ENCODE measurements around the gene USP17L18. TPM values are rescaled to one million over a fixed set of nuclear protein-coding genes. Genes with fewer than 3 reads are reported as not detected.

Gene USP17L18
- not detected in 2 replicates for total RNA-seq

GRCh38 chr4:9247953-9248680 lies at the start of gene USP17L18:
Gene USP17L18, plus strand, starts transcription at chr4:9248630. Its CDS starts 0 bp downstream, at chr4:9248630.

GRCh38 chr4:9210357-9210756 lies 38.1 kb upstream of the USP17L18 start, which contains the start of gene USP17L10:
Gene USP17L10, plus strand, starts transcription at chr4:9210657. Its CDS starts 0 bp downstream, at chr4:9210657.

GRCh38 chr4:9215105-9215504 lies 33.3 kb upstream of the USP17L18 start, which contains the start of gene USP17L11:
Gene USP17L11, plus strand, starts transcription at chr4:9215405. Its CDS starts 0 bp downstream, at chr4:9215405.

GRCh38 chr4:9219852-9220251 lies 28.6 kb upstream of the USP17L18 start, which contains the start of gene USP17L12:
Gene USP17L12, plus strand, starts transcription at chr4:9220152. Its CDS starts 0 bp downstream, at chr4:9220152.

GRCh38 chr4:9224596-9224995 lies 23.8 kb upstream of the USP17L18 start, which contains the start of gene USP17L13:
Gene USP17L13, plus strand, starts transcription at chr4:9224896. Its CDS starts 0 bp downstream, at chr4:9224896.

GRCh38 chr4:9234085-9234484 lies 14.3 kb upstream of the USP17L18 start, which contains the start of gene USP17L15:
Gene USP17L15, plus strand, starts transcription at chr4:9234385. Its CDS starts 0 bp downstream, at chr4:9234385.

GRCh38 chr4:9243579-9243978 lies 4.9 kb upstream of the USP17L18 start, which contains the start of gene USP17L17:
Gene USP17L17, plus strand, starts transcription at chr4:9243879. Its CDS starts 0 bp downstream, at chr4:9243879.

GRCh38 chr4:9253078-9253477 lies 4.6 kb downstream of the USP17L18 start, which contains the start of gene USP17L19:
Gene USP17L19, plus strand, starts transcription at chr4:9253378. Its CDS starts 0 bp downstream, at chr4:9253378.

GRCh38 chr4:9257824-9258223 lies 9.4 kb downstream of the USP17L18 start, which contains the start of gene USP17L20:
Gene USP17L20, plus strand, starts transcription at chr4:9258124. Its CDS starts 0 bp downstream, at chr4:9258124.

GRCh38 chr4:9262572-9262971 lies 14.1 kb downstream of the USP17L18 start, which contains the start of gene USP17L21:
Gene USP17L21, plus strand, starts transcription at chr4:9262872. Its CDS starts 0 bp downstream, at chr4:9262872.

GRCh38 chr4:9267319-9267718 lies 18.9 kb downstream of the USP17L18 start, which contains the start of gene USP17L22:
Gene USP17L22, plus strand, starts transcription at chr4:9267619. Its CDS starts 0 bp downstream, at chr4:9267619.

Other genes with a start within 250 kb of the USP17L18 start
- gene FAM90A26, start 78.2 kb upstream of the USP17L18 start, total RNA-seq = not detected in 2 replicates
- not detected in 2 replicates for gene USP17L10, start 38.0 kb upstream of the USP17L18 start, total RNA-seq
- gene USP17L11, start 33.2 kb upstream of the USP17L18 start, total RNA-seq = not detected in 2 replicates
- not detected in 2 replicates for gene USP17L12, start 28.5 kb upstream of the USP17L18 start, total RNA-seq
- gene USP17L13, start 23.7 kb upstream of the USP17L18 start, total RNA-seq = not detected in 2 replicates
- gene USP17L15, start 14.2 kb upstream of the USP17L18 start, total RNA-seq = not detected in 2 replicates
- gene USP17L17, start 4.8 kb upstream of the USP17L18 start, total RNA-seq = not detected in 2 replicates
- gene USP17L19, start 4.7 kb downstream of the USP17L18 start, total RNA-seq = not detected in 2 replicates
- gene USP17L20, start 9.5 kb downstream of the USP17L18 start, total RNA-seq = not detected in 2 replicates
- gene USP17L21, start 14.2 kb downstream of the USP17L18 start, total RNA-seq = not detected in 2 replicates
- gene USP17L22, start 19.0 kb downstream of the USP17L18 start, total RNA-seq = not detected in 2 replicates
- not detected in 2 replicates for gene USP17L24, start 76.5 kb downstream of the USP17L18 start, total RNA-seq
- gene USP17L25, start 81.3 kb downstream of the USP17L18 start, total RNA-seq = not detected in 2 replicates
- gene USP17L26, start 86.0 kb downstream of the USP17L18 start, total RNA-seq = not detected in 2 replicates
- gene USP17L5, start 90.8 kb downstream of the USP17L18 start, total RNA-seq = not detected in 2 replicates
- not detected in 2 replicates for gene USP17L27, start 95.5 kb downstream of the USP17L18 start, total RNA-seq
- gene USP17L28, start 100.3 kb downstream of the USP17L18 start, total RNA-seq = not detected in 2 replicates
- not detected in 2 replicates for gene USP17L29, start 105.0 kb downstream of the USP17L18 start, total RNA-seq
- gene USP17L30, start 114.5 kb downstream of the USP17L18 start, total RNA-seq = not detected in 2 replicates
- gene DEFB131A, start 195.8 kb downstream of the USP17L18 start, total RNA-seq = not detected in 2 replicates